Thyroid gland (tissue), 4 donors: Measurements from ENCODE around the gene HSPA4.

Source experiments
- POLR2A ChIP-seq, 2 donors: fragments of 450-650 bp; IDR thresholded peaks; one replicate each; pipeline ENCODE4 v1.6.1; 2017; ENCODE audit warnings: antibody characterized with exemption in 2 of 2, mild to moderate bottlenecking in 2 of 2, moderate library complexity in 1 of 2
- TF ChIP-seq, protein P1 (sequence below), 6 experiments: fragments of 200-600 bp in 3 of 6; fragments of 450-650 bp in 3 of 6; sonication (generic) in 3 of 6; IDR thresholded peaks; one replicate each; pipeline ENCODE4 v1.5.1; 2016 to 2019; ENCODE audit warnings: antibody characterized with exemption in 6 of 6, mild to moderate bottlenecking in 2 of 6, inconsistent platforms in 1 of 6, moderate library complexity in 1 of 6

GRCh38 chr5:133154274-133155075, 102.7 kb downstream of the HSPA4 start:
- TF ChIP-seq, protein P1, sequence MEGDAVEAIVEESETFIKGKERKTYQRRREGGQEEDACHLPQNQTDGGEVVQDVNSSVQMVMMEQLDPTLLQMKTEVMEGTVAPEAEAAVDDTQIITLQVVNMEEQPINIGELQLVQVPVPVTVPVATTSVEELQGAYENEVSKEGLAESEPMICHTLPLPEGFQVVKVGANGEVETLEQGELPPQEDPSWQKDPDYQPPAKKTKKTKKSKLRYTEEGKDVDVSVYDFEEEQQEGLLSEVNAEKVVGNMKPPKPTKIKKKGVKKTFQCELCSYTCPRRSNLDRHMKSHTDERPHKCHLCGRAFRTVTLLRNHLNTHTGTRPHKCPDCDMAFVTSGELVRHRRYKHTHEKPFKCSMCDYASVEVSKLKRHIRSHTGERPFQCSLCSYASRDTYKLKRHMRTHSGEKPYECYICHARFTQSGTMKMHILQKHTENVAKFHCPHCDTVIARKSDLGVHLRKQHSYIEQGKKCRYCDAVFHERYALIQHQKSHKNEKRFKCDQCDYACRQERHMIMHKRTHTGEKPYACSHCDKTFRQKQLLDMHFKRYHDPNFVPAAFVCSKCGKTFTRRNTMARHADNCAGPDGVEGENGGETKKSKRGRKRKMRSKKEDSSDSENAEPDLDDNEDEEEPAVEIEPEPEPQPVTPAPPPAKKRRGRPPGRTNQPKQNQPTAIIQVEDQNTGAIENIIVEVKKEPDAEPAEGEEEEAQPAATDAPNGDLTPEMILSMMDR (IDR thresholded peaks at IDR 0.05), result no peak
- no peak for TF ChIP-seq POLR2A (IDR thresholded peaks at IDR 0.05)
